ENCODE measurements around the gene SLC7A10. TPM values are rescaled to one million over a fixed set of nuclear protein-coding genes. Genes with fewer than 3 reads are reported as not detected.
"Not testable (repeated sequence)": the region's sequence is repeated elsewhere in the genome, so short reads cannot be mapped to it uniquely, and the experiment has no call there.

The SLC7A10 gene
- polyA plus RNA-seq, 1 donor (not counting 4 experiments of a cell fraction or from before 2014, with no cell fraction given) = not detected

DNA sequence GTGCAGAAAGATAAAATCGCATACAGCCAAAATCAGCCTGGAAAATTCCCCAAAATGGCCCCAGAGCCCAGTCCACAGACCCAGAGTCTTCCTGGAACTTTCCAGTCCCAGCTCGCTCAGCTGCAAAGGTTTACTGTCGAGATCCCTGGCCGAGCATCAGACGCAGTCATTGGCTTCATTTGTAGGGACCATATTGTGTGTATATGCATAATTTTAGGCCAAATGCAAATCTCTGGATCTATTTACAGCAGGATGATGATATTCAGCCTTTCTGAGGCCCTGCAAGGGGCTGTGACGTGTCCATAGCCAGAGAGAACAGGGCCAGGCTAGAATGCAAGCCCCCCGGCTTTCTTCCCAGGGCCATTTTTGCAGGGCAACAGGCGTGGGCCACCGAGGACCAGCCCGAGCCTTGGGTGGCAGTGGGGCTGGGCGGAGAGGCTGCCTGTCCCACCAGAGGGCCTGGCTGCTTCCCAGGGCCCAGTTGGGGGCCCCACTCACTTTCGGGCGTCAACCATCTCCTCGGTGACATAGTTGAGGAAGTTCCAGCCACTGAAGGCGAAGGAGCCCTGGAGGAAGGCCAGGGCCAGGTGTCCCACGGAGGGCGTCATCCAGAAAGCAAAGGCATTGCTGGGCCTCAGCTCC is 13.7 kb downstream of the SLC7A10 start:
- no peak for FAIRE-seq
- TF ChIP-seq, protein P1, sequence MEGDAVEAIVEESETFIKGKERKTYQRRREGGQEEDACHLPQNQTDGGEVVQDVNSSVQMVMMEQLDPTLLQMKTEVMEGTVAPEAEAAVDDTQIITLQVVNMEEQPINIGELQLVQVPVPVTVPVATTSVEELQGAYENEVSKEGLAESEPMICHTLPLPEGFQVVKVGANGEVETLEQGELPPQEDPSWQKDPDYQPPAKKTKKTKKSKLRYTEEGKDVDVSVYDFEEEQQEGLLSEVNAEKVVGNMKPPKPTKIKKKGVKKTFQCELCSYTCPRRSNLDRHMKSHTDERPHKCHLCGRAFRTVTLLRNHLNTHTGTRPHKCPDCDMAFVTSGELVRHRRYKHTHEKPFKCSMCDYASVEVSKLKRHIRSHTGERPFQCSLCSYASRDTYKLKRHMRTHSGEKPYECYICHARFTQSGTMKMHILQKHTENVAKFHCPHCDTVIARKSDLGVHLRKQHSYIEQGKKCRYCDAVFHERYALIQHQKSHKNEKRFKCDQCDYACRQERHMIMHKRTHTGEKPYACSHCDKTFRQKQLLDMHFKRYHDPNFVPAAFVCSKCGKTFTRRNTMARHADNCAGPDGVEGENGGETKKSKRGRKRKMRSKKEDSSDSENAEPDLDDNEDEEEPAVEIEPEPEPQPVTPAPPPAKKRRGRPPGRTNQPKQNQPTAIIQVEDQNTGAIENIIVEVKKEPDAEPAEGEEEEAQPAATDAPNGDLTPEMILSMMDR (optimal IDR thresholded peaks at IDR 0.05 in 1 of 3, IDR thresholded peaks at IDR 0.05 in 1 of 3, conservative IDR thresholded peaks at IDR 0.05 in 1 of 3; ENCODE audit: extremely low read depth in 1 of 3, insufficient read depth in 2 of 3, low read length in 3 of 3) = no peak
- no peak for TF ChIP-seq EZH2 (IDR thresholded peaks at IDR 0.05; ENCODE audit: low read length)
- dilution Hi-C loops (cut with MboI; ENCODE audit: extremely low pct_ligation_motif_present, low sequenced_read_pairs) = no loop called here

DNA sequence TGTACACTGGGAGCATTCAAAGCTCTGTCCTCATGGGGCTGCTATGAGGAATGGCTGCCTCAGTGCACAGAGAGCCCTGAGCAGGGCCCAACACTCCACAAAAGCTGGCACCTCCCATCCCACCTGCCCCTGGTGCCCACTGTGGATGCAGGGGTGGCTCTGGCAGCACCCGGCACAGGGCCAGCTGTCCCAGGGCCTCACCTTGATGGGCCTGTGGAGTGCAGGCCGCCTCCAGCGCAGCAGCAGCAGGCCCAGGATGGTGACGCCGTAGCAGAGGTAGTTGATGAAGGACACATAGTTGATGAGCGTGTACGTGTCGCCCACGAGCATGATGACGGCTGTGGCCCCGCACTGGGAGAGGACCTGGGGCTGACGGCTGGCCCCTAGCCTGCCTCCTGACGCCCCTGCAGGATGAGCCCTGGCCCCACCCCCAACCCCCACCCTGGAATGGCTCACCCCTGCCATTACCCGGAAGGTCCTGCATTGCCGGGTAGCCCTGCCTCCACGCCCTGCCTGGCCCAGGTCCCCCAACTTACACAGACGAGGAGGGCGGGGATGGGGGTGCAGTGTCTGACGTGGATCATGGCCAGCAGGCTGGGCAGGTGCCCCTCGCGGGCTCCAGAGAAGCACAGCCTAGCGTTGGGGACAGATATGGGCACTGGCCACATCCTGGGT is 15.2 kb downstream of the SLC7A10 start:
- no peak for DNase-seq (ENCODE audit: low read depth, low spot score)
- Histone ChIP-seq H3K9me3 (ENCODE audit: control insufficient read depth, low read depth, low read length) (no peaks in the 10 kb centered on the region), H3K9me1 (ENCODE audit: control insufficient read depth, extremely low read depth, insufficient read depth, low read length) (no peaks in the 10 kb centered on the region), H2AFZ (ENCODE audit: control insufficient read depth, low read length) (no peak overlapping the region), H3K27me3 (ENCODE audit: control insufficient read depth, extremely low read depth, insufficient read depth, low read length) (no peaks in the 10 kb centered on the region), H3K4me3 (ENCODE audit: control insufficient read depth in 2 of 3, extremely low read depth in 1 of 3, insufficient read depth in 2 of 3, low read depth in 1 of 3, low read length in 3 of 3) (no peak overlapping the region), H3K4me1 (ENCODE audit: control insufficient read depth, extremely low read depth, insufficient read depth, low read length) (no peaks in the 10 kb centered on the region), H3K36me3 (ENCODE audit: control insufficient read depth in 2 of 2, extremely low read depth in 1 of 2, insufficient read depth in 2 of 2, low read length in 2 of 2) (no peaks in the 10 kb centered on the region), H3K79me2 (ENCODE audit: control insufficient read depth, insufficient read depth, low read length) (no peaks in the 10 kb centered on the region), H4K20me1 (ENCODE audit: control insufficient read depth, extremely low read depth, insufficient read depth, low read length) (no peaks in the 10 kb centered on the region), H3K9ac (ENCODE audit: control insufficient read depth, extremely low read depth, insufficient read depth, low read length) (no peak overlapping the region), H3K27ac (ENCODE audit: control insufficient read depth, insufficient read depth, low read length) (no peak overlapping the region), H3K4me2 (ENCODE audit: control insufficient read depth, extremely low read depth, insufficient read depth, low read depth, low read length) (no peak overlapping the region)
- no peak for FAIRE-seq
- dilution Hi-C loops (cut with MboI; ENCODE audit: extremely low pct_ligation_motif_present, low sequenced_read_pairs) = no loop called here
- TF ChIP-seq, protein P1 (optimal IDR thresholded peaks at IDR 0.05 in 1 of 3, IDR thresholded peaks at IDR 0.05 in 1 of 3, conservative IDR thresholded peaks at IDR 0.05 in 1 of 3; ENCODE audit: extremely low read depth in 1 of 3, insufficient read depth in 2 of 3, low read length in 3 of 3) = no peak
- no peak for TF ChIP-seq EZH2 (IDR thresholded peaks at IDR 0.05; ENCODE audit: low read length)

More for the DNA sequence above, 13.7 kb downstream of the SLC7A10 start:
- no peak overlapping the region for H3K27ac ChIP-seq (ENCODE audit: control insufficient read depth, insufficient read depth, low read length)
- H2AFZ ChIP-seq (ENCODE audit: control insufficient read depth, low read length) = no peak overlapping the region
- no peak overlapping the region for H3K4me3 ChIP-seq (ENCODE audit: control insufficient read depth in 2 of 3, extremely low read depth in 1 of 3, insufficient read depth in 2 of 3, low read depth in 1 of 3, low read length in 3 of 3)
- H4K20me1 ChIP-seq (ENCODE audit: control insufficient read depth, extremely low read depth, insufficient read depth, low read length) = no peaks in the 10 kb centered on the region
- no peaks in the 10 kb centered on the region for H3K79me2 ChIP-seq (ENCODE audit: control insufficient read depth, insufficient read depth, low read length)
- H3K4me1 ChIP-seq (ENCODE audit: control insufficient read depth, extremely low read depth, insufficient read depth, low read length) = no peaks in the 10 kb centered on the region
- H3K27me3 ChIP-seq (ENCODE audit: control insufficient read depth, extremely low read depth, insufficient read depth, low read length) = no peaks in the 10 kb centered on the region
- no peaks in the 10 kb centered on the region for H3K36me3 ChIP-seq (ENCODE audit: control insufficient read depth in 2 of 2, extremely low read depth in 1 of 2, insufficient read depth in 2 of 2, low read length in 2 of 2)
- H3K4me2 ChIP-seq (ENCODE audit: control insufficient read depth, extremely low read depth, insufficient read depth, low read depth, low read length) = no peak overlapping the region
- no peak for DNase-seq (ENCODE audit: low read depth, low spot score)
- no peak overlapping the region for H3K9ac ChIP-seq (ENCODE audit: control insufficient read depth, extremely low read depth, insufficient read depth, low read length)
- no peaks in the 10 kb centered on the region for H3K9me3 ChIP-seq (ENCODE audit: control insufficient read depth, low read depth, low read length)
- no peaks in the 10 kb centered on the region for H3K9me1 ChIP-seq (ENCODE audit: control insufficient read depth, extremely low read depth, insufficient read depth, low read length)

DNA sequence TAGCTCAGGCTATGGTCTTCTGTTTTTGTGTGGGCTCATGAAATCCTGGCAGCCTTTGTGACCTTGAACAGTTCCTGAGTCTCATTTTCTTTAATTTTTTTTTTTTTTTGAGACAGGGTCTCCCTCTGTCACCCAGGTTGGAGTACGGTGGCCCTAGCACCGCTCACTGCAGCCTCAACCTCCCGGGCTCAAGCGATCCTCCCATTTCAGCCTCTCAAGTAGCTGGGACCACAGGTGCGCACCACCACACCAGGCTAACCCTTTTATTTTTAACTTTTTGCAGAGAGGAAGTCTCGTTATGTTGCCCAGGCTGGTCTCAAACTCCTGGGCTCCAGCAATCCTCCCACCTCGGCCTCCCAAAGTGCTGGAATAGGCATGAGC is 15.8 kb downstream of the SLC7A10 start:
- H3K9ac ChIP-seq (ENCODE audit: control insufficient read depth, extremely low read depth, insufficient read depth, low read length); dilution Hi-C loops (cut with MboI; ENCODE audit: extremely low pct_ligation_motif_present, low sequenced_read_pairs); H4K20me1 ChIP-seq (ENCODE audit: control insufficient read depth, extremely low read depth, insufficient read depth, low read length); H3K36me3 ChIP-seq (ENCODE audit: control insufficient read depth in 2 of 2, extremely low read depth in 1 of 2, insufficient read depth in 2 of 2, low read length in 2 of 2); H3K27me3 ChIP-seq (ENCODE audit: control insufficient read depth, extremely low read depth, insufficient read depth, low read length); H3K79me2 ChIP-seq (ENCODE audit: control insufficient read depth, insufficient read depth, low read length); H3K9me1 ChIP-seq (ENCODE audit: control insufficient read depth, extremely low read depth, insufficient read depth, low read length); H3K4me2 ChIP-seq (ENCODE audit: control insufficient read depth, extremely low read depth, insufficient read depth, low read depth, low read length); H3K4me3 ChIP-seq (ENCODE audit: control insufficient read depth in 2 of 3, extremely low read depth in 1 of 3, insufficient read depth in 2 of 3, low read depth in 1 of 3, low read length in 3 of 3); DNase-seq (ENCODE audit: low read depth, low spot score); FAIRE-seq; H3K27ac ChIP-seq (ENCODE audit: control insufficient read depth, insufficient read depth, low read length); H3K4me1 ChIP-seq (ENCODE audit: control insufficient read depth, extremely low read depth, insufficient read depth, low read length); H3K9me3 ChIP-seq (ENCODE audit: control insufficient read depth, low read depth, low read length); H2AFZ ChIP-seq (ENCODE audit: control insufficient read depth, low read length): not testable (repeated sequence)

All from keratinocyte (primary cell).